HG03064 (cell line): ENCODE data around the gene CIC.

ENCODE experiments used
- ATAC-seq: cut with Tn5 transposase; IDR thresholded peaks from one replicate; pipeline ENCODE4 v1.9.1; 2021; ENCODE audit warnings: low read depth; ENCODE audit not compliant: unreplicated experiment

CIC gene

DNA sequence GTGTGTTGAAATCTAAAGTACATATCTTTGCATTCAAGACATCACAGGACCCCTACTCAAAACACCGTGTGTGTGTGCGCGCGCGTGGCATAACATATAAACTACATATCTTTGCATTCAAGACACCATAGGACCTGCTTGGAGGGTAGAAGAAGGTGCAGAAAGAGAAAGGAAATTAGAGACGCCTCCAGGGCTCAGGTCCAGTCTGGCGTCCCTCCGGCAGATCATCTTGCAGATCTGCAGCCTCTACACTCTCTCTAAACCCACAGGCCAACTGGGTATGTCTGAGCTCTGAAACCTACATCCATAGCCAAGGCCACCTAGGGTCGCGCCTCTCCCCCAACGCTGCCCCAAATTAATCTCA lies 34.0 kb downstream of the CIC start:
- ATAC-seq = no peak

DNA sequence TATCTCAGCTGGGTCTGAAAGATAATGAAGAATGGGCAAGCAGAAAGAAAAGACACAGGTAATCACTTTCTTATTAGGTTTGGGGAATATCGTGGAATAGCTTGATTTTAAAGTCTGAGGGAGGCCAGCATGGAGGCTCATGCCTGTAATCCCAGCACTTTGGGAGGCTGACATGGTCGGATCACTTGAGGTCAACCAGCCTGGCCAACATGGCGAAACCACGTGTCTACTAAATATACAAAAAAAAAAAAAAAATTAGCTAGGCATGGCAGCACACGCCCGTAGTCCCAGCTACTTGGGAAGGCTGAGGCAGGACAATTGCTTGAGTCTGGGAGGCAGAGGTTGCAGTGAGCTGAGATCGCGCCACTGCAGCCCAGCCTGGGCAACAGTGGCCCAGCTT lies 34.8 kb downstream of the CIC start:
- no peak for ATAC-seq

DNA sequence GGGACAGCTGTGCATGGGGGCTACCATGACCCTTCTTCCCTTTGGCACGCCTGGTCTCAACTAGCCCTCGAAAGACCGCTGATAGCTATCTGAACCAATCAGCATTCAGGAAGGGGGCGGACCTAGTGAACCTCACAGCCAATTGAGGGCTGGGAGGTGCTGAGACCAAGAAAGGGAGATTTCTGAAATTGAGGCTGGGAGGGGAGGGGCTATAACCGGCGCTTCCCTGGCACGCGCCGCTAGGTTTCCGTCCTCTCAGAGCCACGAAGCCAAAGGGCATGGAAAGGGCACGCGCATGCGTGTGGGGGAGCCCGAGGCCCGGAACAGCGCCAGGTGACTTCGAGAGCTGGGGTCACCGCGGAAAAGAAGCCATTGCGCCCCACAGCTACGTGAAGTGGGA lies 37.6 kb downstream of the CIC start:
- ATAC-seq = no peak

DNA sequence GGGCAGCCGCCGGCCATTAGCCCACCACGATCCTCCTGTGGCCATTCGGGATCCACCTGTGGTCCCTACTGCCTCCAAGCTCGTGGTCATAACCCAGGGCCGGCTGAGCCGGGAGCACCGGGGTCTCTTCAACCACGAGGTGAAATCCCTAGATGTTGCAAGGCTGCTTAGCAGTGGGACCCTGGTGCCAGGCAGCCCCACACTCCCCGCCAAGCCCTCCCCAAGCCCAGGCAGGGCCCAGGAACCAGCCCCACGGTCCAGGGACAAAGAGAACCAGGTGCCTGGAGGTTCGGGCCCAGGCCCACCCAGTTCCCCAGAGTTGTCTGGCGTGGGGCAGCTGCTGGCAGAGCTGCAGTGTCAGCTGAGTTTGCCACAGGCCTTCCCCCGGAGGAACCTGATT lies 40.6 kb downstream of the CIC start:
- ATAC-seq = no peak

DNA sequence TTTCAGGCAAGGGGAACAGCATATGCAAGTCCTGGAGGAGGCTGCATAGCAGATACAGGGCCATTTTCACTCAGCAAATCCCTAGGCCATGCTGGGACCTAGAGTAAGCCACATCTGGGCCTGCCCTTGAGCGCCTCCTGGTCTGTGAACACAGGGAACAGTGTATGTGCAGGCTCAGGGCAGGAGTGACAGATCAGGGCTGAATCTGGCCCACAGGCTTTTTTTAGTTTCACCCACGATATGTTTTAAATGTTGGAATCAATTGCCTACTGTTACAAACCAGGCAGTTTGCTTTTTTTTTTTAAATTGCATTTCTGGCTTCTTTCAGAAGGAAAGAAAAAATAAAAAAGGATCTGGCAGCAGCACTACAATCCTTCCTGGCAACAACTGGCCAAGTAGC lies 42.6 kb downstream of the CIC start:
- ATAC-seq = no peak

DNA sequence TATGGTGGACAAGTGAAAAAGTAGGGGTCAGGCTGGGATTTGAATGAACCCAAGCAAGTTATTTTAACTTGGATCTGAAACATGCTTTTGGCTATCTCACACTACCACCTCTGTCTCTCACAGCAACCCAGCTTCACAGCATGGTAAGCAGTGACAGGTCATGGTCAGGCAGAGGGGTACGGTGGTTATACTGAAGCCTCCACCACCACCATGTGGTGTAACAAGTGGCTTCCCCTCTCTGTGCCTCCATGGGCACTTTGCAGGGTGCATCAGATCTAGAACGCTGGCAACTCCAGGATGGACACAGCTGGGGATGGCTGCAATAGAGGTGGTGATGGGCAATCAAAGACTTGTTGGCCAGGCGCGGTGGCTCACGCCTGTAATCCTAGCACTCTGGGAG lies 43.3 kb downstream of the CIC start:
- ATAC-seq = no peak

DNA sequence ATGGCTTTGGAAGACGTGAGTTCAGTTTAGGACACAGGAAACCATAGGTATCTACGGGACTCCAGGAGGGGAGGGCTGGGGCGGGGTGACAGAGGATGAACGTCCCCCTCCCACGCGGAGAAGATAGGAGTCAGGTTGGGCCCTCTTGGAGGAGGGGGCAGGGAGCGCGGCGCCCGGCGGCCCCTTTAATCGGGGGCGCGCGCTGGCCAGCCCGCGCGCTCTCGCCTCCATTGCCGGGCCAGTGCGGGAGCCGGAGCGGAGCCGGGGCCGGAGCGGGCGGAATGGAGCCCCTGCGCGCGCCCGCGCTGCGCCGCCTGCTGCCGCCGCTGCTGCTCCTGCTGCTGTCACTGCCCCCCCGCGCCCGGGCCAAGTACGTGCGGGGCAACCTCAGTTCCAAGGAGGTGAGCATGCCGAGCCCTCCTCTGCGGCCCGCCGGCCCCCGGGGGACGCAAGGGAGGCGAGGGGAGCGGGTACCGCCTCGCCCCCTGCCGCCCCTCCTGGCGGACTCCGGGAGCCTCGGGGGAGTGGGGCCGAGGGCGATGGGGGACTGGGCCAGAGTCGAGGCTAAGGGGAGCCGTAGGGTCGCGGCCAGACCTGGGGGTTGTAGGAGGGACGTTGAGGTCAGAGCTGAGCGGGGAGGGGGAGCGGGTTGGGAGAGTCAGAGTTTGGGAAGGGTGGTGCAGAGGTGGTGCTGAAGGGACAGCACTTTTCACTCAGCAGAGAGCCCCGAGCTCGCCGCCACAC lies 44.2 kb downstream of the CIC start, which contains the start of gene TMEM145:
TMEM145 (plus strand) TSS at position 214 of the 744 bp plus-strand sequence; CDS start at position 282, 68 bp downstream.
- ATAC-seq = no peak

DNA sequence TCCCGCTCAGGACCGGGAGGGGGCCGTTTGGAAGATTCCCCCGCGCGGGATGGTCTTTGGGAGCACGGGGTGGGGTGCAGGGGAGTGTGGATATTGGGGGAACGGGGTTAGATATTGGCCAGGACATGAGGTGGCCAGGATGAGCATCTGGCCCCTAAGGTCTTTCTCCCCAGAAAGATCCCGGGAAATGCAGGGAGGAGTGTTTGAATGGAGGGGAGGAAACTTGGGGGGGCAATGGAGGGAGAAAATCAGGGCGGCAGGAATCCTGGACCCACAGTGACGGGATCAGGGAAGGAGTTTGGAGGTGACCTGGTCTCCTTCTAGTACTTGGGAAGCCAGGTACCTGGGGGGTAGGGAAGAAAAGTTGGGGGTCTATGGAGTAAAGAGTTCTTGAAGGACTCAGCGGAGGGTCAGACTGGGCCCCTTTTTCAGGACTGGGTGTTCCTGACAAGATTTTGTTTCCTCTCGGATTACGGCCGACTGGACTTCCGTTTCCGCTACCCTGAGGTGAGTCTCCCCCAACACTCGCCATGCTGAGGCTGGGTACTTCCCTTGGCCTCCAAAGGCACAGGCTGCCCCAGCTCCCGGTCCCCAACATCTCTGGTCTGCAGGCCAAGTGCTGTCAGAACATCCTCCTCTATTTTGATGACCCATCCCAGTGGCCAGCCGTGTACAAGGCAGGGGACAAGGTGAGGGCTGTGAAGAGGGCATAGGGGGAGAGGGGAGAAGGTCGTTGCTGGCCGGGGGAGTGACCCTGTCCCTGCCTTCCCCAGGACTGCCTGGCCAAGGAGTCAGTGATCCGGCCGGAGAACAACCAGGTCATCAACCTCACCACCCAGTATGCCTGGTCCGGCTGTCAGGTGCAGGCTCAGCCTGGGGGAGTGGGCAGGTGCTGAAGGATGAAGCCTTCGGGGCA lies 45.0 kb downstream of the CIC start:
- no peak for ATAC-seq

DNA sequence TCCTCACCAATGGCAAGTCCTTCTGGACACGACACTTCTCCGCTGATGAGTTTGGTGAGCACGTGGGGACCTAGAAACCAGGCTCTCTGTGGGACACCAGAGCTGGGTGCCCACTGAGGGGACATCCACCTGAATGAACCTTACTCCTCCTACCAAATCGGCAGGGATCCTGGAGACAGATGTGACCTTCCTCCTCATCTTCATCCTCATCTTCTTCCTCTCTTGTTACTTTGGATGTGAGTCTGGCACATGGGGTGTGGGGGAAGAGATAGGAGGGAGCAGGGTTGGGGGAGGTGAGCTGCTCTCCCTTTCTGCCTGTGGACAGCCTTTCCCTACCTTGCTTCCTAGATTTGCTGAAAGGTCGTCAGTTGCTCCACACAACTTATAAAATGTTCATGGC lies 46.0 kb downstream of the CIC start:
- no peak for ATAC-seq

DNA sequence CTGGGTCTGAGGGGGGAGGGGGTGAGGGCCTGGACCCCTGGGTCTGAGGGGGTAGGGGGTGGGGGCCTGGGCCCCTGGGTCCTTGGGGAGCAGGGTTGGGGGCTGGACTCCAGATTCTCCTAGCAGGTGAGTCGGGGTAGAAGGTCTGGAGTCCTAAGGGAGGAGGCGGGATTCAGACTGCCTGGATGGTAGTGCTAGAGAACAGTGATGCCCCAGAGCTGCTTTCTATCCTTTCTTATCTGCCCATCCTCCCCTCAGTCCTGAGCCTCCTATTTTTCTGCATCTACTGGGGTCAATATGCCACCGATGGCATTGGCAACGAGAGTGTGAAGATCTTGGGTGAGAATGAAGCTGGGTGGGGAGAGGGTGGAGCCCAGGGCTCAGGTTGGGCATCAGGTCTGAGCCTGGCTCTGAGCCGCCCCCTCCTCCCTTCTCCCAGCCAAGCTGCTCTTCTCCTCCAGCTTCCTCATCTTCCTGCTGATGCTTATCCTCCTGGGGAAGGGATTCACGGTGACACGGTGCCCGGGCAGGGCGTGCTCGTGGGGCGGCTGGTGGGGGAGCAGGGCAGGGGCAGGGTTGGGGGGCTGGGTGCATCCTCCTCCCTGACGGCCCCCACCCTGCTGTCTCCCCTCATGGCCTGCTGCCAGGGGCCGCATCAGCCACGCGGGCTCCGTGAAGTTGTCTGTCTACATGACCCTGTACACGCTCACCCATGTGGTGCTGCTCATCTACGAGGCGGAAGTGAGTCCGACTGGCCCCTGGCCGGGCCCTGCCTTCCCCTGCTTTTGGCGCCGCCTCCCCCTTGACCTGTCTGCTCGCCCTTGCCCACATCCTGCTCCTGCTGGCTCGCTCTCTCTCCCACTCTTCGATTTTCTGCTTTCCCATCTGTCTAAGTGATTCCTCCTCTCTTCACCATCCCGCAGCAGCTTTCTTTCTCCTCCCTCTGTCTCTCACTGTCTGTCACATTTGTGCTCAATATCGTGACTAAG lies 47.5 kb downstream of the CIC start:
- ATAC-seq = no peak

DNA sequence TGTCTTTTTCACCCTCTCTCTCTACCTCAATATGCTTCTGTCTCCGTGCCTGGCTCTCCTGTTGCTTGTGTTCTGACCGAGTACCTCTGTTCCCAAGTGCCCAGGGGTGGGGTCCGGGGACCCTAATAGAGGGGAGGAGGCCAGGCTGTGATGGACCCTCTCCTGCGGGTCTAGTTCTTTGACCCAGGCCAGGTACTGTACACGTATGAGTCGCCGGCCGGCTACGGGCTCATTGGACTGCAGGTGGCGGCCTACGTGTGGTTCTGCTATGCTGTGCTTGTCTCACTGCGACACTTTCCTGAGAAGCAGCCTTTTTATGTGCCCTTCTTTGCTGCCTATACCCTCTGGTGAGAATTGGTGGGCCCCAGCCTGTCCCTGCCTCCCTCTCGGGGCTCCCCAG lies 48.5 kb downstream of the CIC start:
- ATAC-seq = no peak

DNA sequence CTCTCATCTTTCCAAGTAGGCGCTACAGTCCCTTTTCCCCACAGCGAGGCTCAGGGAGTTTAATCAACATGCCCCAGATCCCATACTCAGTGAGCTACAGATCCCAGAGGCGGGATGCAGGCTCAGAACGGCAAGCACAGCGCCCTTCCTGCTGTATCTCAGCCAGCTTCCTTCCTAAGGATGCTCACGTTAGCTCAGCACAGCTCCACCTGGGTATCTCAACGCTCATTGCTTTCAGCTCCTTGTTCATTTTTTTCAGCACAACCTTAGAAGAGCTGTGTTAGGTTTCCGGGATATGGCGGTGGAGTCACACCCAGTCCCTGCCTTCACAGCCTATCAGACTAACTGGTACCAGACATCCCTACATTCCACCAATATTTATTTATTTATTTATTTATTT lies 53.3 kb downstream of the CIC start:
- no peak for ATAC-seq

DNA sequence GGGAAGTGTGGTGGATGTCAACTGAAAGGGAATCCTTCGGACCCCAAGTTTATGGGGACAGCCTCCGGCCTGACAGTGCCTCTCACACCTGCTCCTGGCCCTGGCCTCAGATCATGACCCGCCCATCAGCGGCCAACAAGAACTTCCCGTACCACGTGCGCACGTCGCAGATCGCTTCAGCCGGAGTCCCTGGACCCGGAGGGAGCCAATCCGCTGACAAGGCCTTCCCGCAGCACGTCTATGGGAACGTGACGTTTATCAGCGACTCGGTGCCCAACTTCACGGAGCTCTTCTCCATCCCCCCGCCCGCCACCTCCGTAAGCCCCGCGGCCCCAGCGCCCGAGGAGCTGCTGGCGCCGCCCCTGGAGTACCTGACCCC lies 54.4 kb downstream of the CIC start:
- ATAC-seq = no peak

DNA sequence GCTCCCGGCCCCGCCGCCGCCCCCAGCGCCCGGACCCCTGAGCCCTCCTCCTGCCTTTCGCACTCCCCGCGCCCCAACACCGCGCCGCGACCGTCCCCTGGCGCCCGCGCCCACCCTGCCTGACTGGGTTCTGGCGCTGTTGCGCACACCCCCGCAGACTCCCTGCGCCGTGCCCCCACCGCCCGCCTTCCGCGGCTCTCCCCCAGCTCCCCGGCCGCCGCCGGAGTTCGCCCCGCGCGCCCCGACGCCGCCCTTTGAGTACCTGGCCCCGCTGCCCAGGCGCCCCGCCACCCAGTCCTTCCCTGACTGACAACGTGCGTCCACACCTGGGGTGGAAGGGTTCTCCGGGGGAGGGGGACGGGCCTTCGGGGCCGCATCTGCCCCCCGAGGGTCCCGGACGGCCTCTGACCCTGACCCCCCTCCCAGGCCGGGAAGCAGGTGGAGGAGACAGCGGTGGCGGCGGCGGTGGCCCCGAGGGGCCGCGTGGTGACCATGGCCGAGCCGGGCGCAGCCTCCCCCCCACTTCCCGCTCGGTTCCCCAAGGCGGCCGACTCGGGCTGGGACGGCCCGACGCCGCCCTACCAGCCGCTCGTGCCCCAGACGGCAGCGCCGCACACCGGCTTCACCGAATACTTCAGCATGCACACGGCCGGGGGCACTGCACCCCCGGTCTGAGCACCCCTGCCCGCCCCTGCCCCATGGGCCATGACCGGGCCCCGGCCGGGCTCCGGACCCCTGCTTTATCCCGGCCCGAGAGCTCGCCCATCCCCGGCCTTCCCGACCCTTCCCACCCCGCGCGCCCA lies 55.0 kb downstream of the CIC start:
- no peak for ATAC-seq

DNA sequence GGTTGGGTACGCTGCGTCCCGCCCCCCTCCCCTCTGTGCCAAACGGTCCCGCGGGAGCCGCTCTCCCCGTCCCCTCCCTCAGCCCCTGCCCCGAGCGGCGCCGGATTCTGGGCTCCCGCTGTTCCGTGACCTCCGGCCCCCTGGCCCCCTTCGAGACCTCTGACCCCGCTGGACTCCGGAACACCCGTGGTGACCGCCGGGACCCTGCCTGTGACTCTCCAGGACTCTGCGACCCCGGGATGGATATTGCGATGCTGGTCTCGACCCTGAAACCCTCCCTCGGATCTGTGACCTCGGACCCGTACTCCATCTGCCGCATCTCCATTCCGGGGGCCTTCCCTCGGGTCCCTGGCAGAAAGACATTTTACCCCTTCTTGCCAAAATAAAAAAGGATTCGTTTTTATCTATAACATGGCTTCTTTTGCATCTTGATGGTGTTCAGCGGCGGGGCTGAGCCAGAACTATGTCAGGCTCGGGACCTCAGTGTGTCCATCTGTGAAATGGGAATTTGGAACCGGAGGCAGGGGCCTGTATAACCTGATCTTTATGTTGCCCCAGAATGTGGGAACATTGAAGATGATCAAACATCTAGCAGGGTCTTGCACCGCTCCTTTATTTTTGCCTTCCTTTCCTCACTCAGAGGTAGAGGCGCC lies 55.7 kb downstream of the CIC start:
- ATAC-seq = no peak

DNA sequence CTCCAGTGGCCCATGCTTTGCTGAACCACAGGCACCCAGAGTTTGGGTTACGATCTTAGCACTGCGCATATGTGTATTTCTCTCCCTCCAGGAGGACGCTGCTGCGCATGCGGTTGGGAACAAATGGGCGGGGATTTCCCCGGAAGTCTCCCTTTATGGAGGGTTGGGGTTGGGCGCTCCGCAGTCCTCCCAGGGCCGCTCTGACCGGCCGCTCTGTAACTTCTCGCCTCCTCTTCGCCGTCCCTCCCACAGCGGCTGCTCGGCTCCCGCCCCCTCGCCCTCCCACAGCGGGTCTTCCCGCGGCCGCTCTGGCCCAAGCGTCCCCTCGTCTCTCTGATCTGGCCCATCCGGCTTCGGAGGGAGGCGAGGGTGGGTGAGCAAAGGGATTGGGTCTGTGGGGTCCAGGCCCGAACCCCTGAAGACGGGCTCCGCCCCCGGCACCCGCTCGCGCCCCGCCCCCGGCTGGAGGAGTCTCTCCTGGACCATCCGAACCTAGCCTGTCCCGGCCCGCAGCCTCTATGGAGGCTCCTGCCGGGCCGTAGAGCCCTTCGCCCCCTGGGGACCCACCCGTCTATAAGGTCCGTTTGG lies 56.4 kb downstream of the CIC start, which contains the start of gene MEGF8:
MEGF8 (plus strand) TSS at position 328 of the 588 bp plus-strand sequence. CDS start 609 bp downstream, outside the sequence.
- peak; percentile 87 for ATAC-seq

DNA sequence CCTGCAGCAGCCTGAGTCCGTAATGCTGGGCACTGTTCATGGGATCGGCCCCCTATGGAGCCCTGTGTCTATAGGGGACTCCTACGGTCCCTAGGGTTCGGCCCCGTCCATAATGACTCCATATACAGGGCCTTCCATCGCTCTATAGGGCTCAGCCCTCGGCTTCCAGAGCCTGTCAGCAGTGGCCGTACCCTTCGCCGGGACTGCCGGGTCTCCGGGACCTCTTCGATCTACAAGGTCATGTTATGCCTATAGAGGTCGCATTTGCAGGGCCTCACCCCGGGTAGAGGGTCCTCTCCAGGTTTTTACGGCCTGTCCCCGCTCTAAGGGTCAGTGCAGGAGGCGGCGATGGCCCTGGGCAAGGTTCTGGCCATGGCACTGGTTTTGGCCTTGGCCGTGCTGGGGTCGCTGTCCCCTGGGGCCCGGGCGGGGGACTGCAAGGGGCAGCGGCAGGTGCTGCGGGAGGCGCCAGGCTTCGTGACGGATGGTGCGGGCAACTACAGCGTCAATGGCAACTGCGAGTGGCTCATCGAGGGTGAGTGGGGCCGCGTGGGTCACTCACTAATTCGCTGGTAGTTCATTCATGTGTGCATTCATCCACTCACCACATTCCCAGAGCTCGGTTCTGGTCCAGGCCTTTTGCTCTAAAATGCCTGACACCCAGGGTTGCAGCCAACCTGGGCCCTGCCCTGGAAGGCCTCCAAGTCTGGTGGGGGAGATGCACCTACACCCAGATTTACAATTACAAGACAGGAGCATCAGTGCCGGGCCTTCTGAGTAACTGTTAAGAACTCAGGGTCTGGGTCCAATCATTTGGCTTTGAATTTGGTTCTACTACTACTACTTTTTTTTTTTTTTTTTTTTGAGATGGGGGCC lies 57.1 kb downstream of the CIC start:
- ATAC-seq = peak; percentile 12

DNA sequence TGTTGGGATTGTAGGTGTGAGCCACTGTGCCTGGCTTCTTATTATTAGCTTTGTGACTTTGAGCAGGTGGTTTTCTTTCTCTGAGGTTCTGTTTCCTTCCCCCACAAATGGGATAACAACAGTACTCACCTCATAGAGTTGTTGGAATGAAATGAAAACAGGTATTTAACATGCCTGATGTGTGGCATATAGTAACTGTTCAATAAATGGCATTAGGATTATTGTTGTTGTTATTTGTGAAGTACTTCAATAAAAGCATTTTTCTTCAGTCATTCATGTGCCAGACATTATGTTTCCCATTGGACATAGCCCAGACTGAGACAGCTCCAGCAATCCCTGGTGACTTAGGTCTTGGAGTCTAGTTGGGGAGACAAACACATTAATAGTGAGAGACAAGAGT lies 57.9 kb downstream of the CIC start:
- ATAC-seq = no peak
